ENCODE results near the gene SSH2.
"Not testable (repeated sequence)": the region's sequence is repeated elsewhere in the genome, so short reads cannot be mapped to it uniquely, and the experiment has no call there.

Gene SSH2

DNA sequence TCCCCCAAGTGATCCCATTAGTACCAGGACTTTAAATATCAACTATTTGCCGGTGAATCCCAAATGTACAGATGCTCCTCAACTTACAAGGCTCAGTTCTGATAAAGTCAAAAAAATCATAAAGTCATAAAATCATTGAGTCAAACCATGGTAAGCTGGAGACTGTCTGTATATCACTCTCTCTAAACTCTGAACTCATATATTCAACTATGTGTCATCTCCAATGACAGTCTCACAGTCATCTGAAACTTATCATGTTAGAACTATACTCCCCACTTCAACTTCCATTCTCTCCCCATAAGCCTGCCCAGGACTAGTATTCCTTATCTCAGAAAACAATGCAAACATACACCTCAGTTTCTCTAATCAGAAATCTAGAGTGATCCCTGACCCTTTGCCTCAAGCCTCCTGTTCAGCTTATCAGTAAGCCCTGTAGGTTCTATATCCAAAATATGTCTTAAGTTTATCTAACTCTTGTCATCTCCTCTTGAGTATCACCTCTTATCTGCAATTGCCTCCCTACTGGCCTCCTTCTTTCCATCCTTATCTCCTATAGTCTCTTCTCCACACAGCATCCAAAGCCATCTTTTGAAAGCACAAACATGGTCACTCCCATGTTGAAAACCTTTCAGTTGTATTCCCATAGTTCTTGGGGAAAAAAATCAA is 55.0 kb downstream of the SSH2 start:
- no peak for DNase-seq (ENCODE audit: low spot score)

DNA sequence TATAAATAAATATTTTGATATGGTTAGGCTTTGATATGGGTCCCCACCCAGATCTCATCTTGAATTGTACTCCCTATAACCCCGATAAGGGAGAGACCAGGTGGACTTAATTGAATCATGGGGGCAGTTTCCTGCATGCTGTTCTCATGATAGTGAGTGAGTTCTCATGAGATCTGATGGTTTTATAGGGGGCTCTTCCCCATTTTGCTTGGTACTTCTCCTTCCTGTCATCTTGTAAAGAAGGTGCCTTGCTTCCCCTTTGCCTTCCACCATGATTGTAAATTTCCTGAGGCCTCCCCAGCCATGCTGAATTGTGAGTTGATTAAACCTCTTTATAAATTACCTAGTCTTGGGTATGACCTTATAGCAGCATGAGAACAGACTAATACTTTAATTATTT is 55.7 kb downstream of the SSH2 start:
- not testable (repeated sequence) for DNase-seq (ENCODE audit: low spot score)

DNA sequence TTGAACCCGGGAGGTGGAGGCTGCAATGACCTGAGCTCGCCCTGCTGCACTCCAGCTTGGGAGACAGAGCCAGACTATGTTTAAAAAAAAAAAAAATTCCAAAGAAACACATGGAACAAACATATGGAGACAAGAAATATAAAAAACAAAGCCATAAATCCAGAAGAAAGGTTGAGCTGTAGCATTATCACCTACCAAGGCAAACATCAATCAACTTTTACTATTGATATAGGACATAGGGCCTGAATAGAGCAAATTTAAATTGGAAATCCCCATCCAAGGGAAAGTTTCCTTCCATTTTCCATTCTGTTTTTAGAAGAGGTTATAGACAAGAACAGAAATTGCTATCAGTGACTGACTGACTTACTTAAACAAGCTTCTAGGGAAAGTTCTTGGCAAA is 56.6 kb downstream of the SSH2 start:
- DNase-seq (ENCODE audit: low spot score), result no peak

DNA sequence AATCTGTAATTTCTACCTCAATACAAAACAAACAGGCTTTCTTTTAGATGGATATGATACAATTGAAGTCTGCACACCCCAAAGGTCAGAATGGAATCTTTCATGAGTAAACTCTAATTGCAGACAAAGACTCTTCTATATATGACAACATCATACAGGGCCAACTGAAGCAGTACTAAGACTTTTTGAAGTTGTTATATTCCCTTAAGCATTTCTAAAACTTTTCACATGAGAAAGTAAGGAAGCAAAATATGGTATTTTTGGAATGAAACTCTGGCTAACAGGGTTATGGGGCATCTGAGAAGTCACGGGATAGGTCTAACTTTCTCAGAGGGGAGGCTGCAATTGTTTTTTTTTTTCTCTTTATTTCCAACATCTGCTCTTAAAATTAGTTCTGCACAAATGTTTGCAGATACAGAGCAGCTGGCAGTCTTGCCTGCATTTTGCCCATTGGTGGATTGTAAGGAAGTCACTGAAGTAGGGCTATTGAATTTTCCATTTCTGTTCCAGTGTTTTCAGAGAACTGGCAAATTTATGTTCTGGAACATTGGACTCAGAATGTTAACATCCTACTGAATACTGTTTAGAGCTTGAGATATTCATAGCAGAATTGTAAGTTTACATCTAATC is 59.1 kb downstream of the SSH2 start:
- DNase-seq (ENCODE audit: low spot score), result no peak

DNA sequence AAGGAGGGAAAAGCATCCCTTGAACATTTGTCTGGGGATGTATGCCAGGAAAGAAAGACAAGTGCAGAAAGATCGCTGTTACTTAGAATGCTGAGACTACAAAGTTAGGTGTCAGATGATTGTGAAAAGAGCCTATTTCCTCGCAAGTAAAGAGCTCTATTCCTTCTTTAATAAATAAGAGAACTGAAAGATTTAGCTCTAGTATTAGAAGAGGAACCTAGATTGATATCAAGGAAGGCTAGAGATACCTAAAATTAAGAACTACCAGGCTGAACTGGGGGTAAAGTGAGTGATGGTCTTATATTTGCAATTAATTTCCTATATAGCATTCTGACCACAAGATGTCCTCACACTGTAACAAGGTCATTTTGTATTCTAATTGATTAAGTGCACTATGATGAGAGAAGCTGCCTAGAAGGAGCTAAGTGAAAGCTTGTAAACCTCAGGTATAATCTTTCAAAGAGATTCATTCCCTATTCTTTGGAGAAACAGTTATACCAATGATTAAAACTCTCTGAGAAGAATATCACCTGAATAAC is 62.3 kb downstream of the SSH2 start:
- DNase-seq (ENCODE audit: low spot score), result no peak

DNA sequence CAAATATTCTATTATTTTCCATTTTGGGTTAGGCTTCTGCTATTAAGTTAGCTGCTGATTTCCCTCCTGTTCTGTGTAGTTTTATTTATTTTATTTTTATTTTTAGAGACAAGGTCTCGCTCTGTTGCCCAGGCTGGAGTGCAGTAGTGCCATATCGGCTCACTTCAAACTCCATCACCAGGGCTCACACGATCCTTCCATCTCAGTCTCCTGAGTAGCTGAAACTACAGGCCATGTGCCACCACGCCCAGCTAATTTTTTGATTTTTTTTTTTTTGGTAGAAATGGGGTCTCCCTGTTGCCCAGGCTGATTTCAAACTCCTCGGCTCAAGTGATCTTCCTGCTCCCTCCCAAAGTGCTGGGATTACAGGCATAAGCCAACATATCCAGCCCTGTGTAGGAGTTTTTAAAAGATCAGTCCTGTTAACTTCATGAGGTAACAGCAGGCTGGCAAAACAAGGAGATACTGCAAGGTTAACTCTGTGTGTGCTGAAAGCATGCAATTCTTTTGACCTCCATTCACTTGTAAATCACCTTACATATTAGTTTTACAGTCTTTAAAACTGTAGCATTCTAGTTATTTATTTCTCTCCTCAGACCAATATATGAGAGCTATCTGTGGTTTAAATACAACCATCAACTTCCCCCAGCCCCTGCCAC is 63.2 kb downstream of the SSH2 start:
- DNase-seq (ENCODE audit: low spot score), result no peak

DNA sequence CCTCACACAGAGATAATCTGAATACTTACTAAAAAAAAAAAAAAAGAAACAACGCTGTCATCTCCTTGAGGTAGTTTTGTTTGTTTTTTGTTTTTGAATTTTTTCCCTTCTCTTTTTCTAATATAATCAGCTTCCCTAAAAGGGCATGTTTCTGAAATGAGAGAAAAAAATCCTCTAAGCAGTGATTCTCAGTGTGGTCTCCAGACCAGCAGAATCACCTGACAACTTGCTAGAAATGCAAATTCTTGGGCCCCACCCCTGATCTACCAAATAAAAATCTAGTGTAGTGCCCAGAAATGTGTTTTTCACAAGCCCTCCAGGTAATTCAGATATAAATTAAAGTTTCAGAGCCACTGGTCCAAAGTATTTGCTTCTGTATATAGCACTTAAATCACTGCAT is 65.4 kb downstream of the SSH2 start:
- DNase-seq (ENCODE audit: low spot score), result no peak

DNA sequence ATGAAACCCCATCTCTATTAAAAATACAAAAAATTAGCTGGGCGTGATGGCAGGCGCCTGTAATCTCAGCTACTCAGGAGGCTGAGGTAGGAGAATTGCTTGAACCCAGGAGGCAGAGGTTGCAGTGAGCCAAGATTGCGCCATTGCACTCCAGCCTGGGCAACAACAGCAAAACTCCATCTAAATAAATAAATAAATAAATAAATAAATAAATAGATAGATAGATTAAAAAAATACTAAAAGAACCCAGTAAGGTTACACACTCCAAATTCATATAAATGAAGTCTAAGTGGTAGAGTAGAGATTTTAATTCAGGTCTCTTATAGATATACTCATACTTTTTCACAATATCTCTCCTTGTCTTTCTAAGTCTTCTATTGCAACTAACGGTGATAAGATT is 65.9 kb downstream of the SSH2 start:
- DNase-seq (ENCODE audit: low spot score), result not testable (repeated sequence)

DNA sequence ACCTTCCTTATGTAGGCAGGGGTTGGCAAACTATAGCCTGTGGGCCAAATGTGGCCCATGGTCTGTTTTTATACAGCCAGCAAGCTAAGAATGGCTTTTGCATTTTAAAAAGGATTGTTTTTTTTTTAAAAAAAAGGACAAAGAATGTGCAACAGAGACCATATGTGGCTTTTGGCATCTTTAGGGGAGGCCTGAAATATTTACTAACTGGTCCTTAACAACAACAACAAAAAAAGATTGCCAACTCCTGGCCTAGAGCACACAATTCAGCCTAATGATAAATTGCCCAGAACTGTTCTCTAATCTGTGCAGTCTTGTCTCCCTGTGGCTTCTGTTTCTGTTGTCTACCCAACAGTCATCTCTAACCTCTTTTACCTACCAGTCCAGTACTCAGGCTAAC is 67.1 kb downstream of the SSH2 start:
- no peak for DNase-seq (ENCODE audit: low spot score)

DNA sequence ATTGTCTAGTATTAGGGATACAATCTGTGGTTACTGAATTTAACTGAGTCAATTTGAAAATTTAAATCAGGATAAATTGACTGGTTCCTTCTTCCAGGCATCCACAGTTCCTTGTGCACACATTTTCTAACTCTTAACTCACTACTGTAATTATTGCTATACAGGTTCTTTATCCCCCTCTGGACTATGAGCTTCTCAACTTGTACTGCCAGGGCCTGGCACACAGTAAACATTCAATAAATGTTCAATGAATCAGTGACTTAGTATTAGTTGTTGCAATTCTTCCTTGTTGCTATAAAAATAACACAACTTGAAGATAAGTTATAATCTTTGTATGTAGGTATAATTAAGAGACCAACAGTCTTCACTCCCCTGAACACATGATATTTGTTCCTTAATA is 67.9 kb downstream of the SSH2 start:
- DNase-seq (ENCODE audit: low spot score), result no peak

DNA sequence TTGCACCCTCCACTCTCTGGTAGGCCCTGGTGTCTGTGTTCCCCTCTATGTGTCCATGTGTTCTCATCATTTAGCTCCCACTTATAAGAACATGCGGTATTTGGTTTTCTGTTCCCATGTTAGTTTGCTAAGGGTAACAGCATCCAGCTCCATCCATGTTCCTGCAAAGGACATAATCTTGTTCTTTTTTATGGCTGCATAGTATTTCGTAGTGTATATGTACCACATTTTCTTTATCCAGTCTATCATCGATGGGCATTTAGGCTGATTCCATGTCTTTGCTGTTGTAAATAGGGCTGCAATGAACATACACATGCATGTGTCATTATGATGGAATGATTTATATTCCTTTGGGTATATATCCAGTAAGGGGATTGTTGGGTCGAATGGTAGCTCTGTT is 70.6 kb downstream of the SSH2 start:
- not testable (repeated sequence) for DNase-seq (ENCODE audit: low spot score)

DNA sequence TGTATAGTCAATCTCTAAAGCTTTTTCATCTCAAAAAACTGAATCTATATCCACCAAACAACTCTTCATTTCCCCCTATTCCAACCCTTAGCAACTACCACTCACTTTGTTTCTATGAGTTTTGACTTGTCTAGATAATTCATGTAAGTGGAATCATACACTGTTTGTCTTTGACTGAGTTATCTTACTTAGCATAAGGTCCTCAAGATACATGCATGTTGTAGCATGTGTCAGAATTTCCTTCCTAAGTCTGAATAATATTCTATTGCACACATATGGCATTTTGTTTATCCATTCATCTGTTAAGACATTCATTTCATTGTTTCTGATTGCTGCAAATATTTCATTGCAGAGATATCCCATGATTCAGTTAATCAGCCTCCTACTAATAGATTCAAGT is 72.2 kb downstream of the SSH2 start:
- DNase-seq (ENCODE audit: low spot score), result no peak

DNA sequence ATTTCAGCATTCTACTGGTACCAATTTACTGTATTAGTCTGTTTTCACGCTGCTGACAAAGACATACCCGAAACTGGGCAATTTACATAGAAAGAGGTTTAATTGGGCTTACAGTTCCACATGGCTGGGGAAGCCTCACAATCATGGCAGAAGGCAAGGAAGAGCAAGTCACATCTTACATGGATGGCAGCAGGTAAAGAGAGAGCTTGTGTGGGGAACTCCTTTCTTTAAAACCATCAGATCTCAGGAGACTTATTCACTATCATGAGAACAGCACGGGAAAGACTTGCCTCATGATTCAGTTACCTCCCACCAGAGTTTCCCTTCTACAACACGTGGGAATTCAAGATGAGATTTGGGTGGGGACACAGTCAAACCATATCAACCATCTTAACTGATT is 72.9 kb downstream of the SSH2 start:
- not testable (repeated sequence) for DNase-seq (ENCODE audit: low spot score)

DNA sequence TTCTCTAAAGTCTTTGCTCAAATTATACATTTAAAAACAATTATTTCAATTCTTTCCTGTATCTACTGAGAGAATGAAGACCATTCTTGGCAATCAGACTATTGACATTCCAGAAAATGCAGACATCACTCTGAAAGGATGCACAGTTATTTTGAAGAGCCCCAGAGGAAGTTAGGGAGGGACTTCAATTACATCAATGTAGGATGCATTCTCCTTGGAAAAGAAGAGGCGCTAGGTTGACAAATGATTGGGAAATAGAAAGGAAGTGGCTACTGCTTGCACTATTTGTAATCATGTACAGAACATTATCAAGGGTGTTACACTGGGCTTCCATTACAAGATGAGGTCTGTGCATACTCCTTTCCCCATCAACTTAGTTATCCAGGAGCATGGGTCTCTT is 74.3 kb downstream of the SSH2 start:
- DNase-seq (ENCODE audit: low spot score), result no peak

DNA sequence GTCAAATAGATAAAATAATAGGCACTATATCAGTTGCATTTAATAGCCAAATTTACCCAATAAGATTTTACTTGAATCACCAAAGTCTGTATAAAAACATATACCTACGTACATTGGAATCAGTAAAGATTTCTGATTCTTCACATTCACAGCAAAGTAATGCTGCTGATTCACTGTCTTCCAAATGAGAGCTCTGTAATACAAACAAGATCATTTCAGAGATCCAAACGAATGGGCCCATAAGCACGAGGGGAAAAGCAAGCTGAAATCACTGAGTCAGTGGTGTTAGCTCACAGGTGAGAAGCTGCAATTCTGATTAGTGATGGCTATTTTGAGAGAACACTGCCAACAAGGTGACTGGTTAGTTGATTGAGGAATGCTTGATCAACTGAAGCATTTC is 81.3 kb downstream of the SSH2 start:
- DNase-seq (ENCODE audit: low spot score), result no peak

DNA sequence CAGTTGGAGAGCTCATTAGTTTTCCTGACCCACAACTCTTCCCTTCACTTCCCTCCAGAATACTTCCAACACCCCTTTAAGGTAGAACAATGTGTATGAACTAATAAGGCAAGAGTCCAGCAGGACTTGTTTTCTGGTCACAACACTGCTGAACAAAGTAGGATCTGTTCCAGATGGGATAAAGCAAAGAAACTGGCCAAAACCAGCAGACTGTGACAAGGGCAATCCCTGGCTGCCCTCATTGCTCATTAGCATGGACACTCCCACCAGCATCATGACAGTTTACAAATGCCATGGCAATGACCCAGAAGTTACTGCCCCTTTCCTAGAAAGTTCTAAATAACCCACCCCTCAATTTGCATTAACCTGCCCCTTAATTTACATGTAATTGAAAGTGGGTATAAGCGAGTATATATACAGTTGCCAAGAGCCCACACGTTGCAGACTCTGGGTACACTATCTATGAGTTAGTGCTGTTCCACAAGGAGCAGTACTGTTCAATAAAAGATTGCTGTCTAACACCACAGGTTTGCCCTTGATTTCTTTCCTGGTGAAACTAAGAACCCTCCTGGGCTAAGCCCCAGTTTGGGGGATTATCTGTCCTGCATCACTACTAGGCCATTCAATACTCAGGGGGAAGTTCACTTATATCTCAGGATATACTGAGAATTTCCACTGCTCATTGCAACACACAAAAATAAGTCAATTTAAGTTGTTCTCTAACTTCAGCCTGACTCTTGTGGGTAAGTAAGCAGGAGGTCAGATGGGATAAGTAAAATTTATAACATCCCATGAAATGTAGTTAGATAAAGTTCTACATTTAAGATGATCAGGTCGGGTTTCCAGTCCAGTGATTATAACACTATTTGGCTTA is 82.3 kb downstream of the SSH2 start:
- DNase-seq (ENCODE audit: low spot score), result peak; percentile 29

DNA sequence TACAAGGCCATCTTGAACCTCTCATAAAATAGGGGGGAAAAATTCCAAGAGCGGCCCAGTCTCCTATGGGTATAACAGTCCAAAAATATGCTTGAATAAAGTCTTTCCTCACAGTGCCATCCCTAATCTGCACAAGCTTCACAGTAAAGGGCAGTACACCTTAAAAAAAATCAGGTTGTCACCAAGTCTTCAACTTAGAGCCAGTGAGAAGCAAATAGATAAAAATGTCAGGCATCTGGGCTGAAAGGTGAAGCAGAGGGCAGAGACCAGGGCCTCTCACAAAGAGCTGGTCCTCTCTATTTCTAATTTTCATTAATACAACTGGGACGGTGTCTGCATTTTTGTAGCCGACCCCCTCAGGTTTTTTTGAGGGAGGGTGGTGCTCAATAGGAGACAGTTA is 82.9 kb downstream of the SSH2 start:
- DNase-seq (ENCODE audit: low spot score), result no peak

DNA sequence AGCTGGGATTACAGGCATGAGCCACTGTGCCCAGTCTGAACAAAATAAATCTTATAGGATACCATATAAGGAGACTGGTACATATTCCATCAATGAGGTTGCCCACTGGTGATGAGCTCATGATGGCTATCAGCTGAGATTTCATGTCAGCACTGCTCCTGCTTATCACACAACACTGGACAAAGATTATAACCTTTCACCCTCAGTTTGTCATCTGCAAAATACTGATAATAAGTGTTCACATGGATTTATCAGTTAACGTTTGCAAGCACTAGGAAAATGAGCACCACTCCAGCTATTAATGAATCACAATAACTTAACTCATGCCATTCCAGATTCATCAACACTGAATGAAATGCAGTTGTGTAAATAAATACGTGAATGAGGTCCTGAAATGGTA is 83.7 kb downstream of the SSH2 start:
- DNase-seq (ENCODE audit: low spot score), result no peak

DNA sequence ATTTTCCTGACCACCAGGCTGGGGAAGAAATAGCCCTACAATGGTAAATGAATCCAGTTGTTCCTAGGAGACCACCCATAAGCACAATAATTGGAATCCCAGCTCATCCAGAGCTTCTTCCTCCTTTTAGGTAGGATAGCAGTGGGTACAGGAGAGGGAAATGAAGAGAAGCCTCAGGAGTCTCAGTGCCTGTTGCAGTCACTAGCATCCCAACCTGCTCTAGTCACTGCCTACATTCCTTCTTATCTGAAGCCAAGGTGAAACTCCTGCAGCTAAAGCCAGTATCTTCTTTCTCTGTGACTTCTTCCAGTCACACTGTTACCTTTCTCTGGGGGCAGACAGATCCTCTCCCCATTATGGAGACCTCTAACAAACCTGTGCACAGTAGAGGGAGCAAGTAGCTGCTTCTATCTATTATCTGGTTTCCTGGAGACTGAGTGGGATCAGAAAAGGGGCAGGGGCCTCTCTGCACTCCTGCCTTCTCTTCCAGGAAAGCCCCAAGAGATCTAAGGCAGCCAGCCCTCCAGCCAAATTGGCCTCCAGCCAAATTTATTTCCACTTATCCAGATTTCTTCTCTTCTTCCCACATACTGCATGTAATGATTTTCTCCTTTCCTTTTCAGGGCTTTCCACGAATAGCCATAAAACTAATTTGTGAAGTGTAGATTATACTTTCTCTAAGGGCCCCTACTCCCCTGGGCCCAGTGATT is 85.5 kb downstream of the SSH2 start:
- DNase-seq (ENCODE audit: low spot score), result no peak

DNA sequence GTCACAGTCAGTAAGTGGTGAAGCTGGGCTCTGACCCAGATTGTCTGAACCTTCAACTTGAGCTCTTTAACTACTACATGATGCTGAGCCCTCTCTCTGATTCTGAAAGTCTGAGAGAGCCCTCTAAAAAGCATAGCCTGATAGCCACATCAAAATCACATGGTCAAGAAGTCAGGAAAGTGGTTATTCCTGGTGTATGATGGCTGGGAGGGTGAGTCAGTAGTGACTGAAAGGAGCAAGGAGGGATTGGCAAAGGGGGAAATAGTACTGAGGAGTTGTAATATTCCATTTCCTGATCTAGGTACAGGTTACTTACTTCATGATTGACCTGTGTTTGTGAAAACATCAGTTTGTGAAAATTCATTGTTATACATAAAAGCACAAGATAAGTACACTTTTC is 89.1 kb downstream of the SSH2 start:
- DNase-seq (ENCODE audit: low spot score), result no peak

DNA sequence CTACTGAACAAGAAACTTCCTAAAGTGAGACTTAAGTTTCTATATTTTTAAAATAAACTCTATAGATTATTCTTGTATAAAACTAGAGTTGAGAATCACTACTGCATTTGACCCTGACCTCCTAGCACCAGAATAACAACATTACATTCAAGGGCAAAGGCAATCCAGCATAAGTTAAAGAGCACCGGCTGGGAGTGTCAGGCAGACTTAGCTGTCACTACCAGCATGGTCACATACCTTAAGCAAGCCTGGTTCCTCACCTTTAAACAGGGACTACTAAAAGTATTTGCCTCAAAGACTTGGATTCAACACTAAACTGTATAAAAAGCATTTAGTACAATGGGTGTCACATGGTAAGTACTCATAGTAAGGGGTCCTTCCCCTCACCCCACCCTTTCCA is 90.4 kb downstream of the SSH2 start:
- DNase-seq (ENCODE audit: low spot score), result no peak

DNA sequence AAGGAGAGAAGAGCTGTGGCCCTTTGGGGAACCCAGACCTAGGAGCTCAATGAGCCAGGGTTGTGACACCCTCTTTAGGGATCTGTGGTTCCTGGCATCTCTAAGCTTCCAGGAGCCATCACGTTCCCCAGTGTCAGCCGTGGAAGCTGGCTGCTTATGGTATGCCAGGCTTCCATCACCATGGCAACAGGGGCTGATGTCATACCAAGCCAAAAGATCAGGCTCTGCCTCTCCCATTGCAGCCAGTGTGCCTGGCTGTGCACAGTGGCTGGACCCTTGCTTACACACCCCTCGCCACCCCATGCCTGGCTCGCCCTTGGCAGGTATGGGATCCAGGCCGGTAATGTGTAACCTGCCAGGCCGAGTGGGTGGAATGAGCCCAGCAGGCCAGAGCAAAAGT is 91.1 kb downstream of the SSH2 start:
- DNase-seq (ENCODE audit: low spot score), result peak; percentile 68
